NT2/D1 (cell line): ENCODE data around the gene RRAS.

Experiments
- DNase-seq: peaks from one replicate; pipeline ENCODE4 v3.0.0-alpha.2; 2011; ENCODE audit warnings: low read depth, low spot score
- H3K27me3 ChIP-seq: 2 replicates; pipeline ENCODE4 v1.6.0; 2011; ENCODE audit warnings: mild to moderate bottlenecking; ENCODE audit not compliant: insufficient read length, insufficient read depth
- H3K36me3 ChIP-seq: 2 replicates; pipeline ENCODE4 v1.6.1; 2011; ENCODE audit warnings: mild to moderate bottlenecking, low read length, mixed read lengths; ENCODE audit not compliant: insufficient read depth, insufficient read length
- H3K4me1 ChIP-seq: 2 replicates; pipeline ENCODE4 v1.5.1; 2011; ENCODE audit not compliant: insufficient read depth, insufficient read length
- H3K4me3 ChIP-seq: 2 replicates; pipeline ENCODE4 v1.5.1; 2011; ENCODE audit warnings: low read depth; ENCODE audit not compliant: insufficient read length
- H3K9ac ChIP-seq: 2 replicates; pipeline ENCODE4 v1.6.0; 2011; ENCODE audit warnings: low read depth; ENCODE audit not compliant: insufficient read length
- H3K9me3 ChIP-seq: 2 replicates; pipeline ENCODE4 v1.5.1; 2011; ENCODE audit warnings: mild to moderate bottlenecking, low read length; ENCODE audit not compliant: insufficient read depth
- SUZ12 ChIP-seq: IDR thresholded peaks from 2 replicates; pipeline ENCODE4 v1.6.1; 2011; ENCODE audit not compliant: insufficient read length, insufficient read depth; ENCODE audit errors: extremely low read depth
- YY1 ChIP-seq: IDR thresholded peaks from 2 replicates; pipeline ENCODE4 v1.6.1; 2011; ENCODE audit not compliant: insufficient read length, insufficient read depth
- ZNF274 ChIP-seq: IDR thresholded peaks from 2 replicates; pipeline ENCODE4 v1.6.1; 2011; ENCODE audit warnings: mild to moderate bottlenecking, low read depth, low read length

The RRAS gene

DNA sequence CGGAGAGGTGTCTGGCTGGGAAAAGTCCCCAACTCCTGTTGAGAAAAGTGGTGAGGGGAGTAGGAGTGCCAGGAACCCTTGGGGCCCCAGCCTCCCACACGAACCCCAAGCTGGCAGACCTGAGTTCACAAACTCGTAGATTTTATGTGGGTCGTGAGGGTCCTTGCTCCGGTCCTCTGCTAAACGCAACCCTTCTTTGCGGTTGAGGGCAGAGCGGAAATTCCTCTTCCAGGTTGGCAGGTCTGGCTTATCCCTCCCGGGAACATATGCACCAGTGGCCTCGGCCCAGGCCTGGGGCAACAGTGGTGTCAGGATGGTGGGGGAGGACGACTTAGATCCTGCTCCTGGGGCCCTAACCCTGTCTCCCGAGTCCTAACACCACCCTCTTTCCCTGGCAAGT, 23.3 kb upstream of the RRAS start:
- H3K36me3 ChIP-seq: peaks cover 59% of the 10 kb centered on the region
- peak overlapping the region; percentile 15 for H3K9ac ChIP-seq
- no peak for DNase-seq
- H3K4me1 ChIP-seq: peaks cover 9% of the 10 kb centered on the region
- no peaks in the 10 kb centered on the region for H3K27me3 ChIP-seq
- no peak for TF ChIP-seq SUZ12
- no peak for TF ChIP-seq YY1
- TF ChIP-seq ZNF274: no peak
- H3K9me3 ChIP-seq: no peaks in the 10 kb centered on the region; the same call in 1 of the 2 replicates
- no peak overlapping the region for H3K4me3 ChIP-seq

DNA sequence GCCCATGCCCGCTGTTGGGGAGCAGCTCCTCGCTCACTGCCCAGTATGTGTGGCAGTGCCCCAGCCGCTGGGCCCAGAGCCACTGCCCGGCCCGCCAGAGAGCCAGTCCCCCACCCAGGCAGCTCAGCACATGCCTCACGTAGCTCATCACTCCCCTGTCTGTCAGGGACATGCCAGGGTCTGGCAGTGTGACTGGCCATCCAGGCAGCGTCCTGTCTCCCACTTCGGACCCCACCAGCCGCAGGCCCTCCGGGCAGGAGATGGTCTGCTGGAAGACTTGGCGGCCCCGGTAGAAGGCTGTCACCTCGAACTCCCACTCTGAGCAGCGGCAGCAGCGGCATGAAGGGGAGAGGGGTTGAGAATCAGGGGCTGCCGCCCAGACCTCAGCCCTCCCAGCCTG, 22.1 kb upstream of the RRAS start:
- Histone ChIP-seq H3K36me3 (peaks cover 60% of the 10 kb centered on the region), H3K27me3 (no peaks in the 10 kb centered on the region), H3K9ac (no peak overlapping the region), H3K4me1 (peaks cover 14% of the 10 kb centered on the region), H3K9me3 (no peaks in the 10 kb centered on the region; the same call in 1 of the 2 replicates), H3K4me3 (no peak overlapping the region)
- no peak for TF ChIP-seq SUZ12
- DNase-seq: no peak

DNA sequence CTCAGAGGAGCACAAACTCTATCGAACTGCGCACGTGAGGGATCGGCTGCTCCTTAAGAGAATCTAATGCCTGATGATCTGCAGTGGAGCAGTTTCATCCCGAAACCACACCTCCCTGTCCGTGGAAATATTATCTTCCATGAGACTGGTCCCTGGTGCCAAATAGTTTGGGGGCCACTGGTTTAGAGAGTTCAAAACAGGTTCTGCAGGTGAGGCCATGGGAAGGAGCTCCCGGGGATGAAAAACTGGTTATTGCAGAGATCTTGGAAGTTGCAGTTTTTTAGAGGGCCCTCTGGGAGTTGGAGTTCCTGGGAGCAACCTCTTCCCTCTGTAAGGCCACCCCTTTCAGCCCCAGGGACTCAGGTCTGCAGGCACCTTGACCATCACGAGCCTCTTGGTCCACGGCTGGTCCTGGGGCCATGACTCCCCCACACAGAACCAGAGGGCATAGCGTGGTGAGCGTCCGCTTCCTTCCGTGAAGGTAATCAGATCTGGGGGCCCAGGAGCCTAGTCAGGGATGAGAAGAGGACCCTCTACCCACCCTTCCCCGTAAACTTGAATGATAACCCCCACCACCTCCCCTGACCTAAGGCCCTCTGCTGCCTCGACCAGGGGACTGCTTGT, 20.5 kb upstream of the RRAS start:
- H3K9me3 ChIP-seq: no peaks in the 10 kb centered on the region; the same call in 1 of the 2 replicates
- no peak overlapping the region for H3K4me3 ChIP-seq
- H3K9ac ChIP-seq: peak overlapping the region; percentile 3
- no peaks in the 10 kb centered on the region for H3K27me3 ChIP-seq
- peaks cover 75% of the 10 kb centered on the region for H3K36me3 ChIP-seq
- no peak for DNase-seq
- TF ChIP-seq SUZ12 (no peak), YY1 (no peak), ZNF274 (no peak)
- H3K4me1 ChIP-seq: peaks cover 24% of the 10 kb centered on the region

DNA sequence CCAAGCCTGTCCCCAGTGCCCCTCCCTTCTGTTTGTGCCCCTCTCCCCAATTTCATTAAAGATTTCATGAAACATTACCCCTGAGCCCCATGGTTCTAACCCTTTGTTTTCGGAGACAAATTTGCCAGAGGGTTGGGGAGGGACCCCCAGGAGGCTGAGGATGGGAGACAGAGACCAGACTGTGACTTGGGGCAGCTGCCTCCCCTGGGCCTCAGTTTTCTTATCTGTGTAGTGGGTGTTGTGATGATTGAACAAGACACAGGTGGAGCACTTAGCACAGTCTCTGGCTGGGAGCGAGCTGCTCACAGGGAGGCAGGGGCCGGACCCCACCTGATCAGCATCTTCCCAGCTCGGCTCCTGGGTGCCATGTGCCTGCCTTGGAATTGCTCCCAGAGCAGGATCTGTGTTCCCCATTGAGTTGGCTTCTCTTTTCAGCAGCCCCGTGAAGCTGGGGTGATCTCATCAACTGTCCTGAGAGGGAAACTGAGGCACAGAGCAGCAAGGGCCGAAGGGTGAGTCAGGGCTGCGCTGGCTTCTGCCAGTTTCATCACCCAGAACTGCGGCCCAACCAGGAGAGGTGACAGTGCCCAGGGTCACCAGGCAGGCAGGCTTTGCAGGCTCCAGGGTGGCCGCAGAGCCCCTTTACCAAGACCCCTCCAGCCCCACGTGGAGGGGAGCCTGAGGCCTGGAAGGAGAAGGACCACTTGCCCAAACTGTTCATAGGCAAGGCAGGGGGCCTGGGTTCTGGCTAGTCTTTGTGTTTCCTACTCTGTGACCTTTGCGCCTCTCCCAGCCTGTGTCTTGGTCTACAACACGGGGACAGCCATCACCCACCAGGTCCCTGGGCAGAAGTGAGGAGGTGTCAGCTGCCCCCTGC, 18.9 kb upstream of the RRAS start:
- no peak overlapping the region for H3K9ac ChIP-seq
- TF ChIP-seq SUZ12: no peak
- TF ChIP-seq ZNF274: no peak
- TF ChIP-seq YY1: no peak

DNA sequence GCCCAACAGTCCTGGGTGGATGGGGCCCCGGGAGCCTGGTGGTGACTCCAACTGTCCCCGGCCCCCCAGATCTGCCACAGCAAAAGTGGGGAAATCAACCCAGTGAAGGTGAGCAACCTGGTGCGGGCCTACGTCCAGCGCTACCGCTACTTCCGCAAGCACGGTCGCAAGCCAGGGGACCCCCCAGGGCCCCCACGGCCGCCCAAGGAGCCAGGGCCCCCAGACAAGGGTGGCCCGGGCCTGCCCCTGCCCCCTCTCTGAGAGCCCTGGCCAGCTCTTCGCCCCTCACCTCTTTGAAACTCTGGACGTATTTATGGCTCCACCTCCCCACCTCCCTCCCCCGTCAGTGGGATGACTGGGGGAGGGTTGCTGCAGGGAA, 18.2 kb upstream of the RRAS start:
- Histone ChIP-seq H3K9me3 (no peaks in the 10 kb centered on the region; the same call in 1 of the 2 replicates), H3K36me3 (peaks cover 93% of the 10 kb centered on the region)

More for the DNA sequence above, 18.9 kb upstream of the RRAS start:
- Histone ChIP-seq H3K9me3 (no peaks in the 10 kb centered on the region; the same call in 1 of the 2 replicates), H3K27me3 (no peaks in the 10 kb centered on the region), H3K4me3 (no peak overlapping the region), H3K4me1 (peaks cover 24% of the 10 kb centered on the region), H3K36me3 (peaks cover 90% of the 10 kb centered on the region)
- no peak for DNase-seq

DNA sequence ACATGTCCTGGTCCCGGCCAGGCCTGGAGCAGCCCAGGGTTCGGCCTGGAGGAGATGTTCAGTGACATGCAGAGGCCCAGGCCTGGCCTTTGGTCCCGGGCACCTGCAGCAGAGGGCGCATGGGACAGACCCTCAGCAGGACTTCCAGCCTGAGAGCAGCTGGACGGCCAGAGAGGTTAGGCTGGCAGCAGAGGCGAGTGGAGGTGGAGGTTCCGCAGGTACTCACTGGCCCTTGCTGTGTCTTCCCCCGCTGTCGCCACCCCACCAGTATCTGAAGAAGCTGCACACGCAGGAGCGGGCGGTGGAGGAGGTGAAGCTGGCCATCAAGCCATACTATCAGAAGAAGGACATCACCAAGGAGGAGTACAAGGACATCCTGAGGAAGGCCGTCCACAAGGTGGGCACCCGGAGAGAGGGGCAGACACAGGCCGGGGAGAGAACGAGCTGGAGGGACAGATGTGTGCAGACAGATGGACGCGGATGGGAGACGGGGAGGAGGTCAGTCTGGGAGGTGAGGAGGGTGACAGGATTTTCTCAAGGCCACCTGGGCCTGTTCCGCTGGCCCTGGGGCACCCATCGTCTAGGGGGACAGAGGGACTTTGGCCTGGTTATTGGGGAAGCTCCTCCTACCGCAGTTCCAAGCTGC, 17.7 kb upstream of the RRAS start:
- peaks cover 92% of the 10 kb centered on the region for H3K36me3 ChIP-seq
- no peak overlapping the region for H3K4me3 ChIP-seq
- no peaks in the 10 kb centered on the region for H3K27me3 ChIP-seq
- peak overlapping the region; percentile 42 for H3K9ac ChIP-seq
- no peak for TF ChIP-seq SUZ12
- TF ChIP-seq YY1: no peak
- no peak for TF ChIP-seq ZNF274
- H3K9me3 ChIP-seq: no peaks in the 10 kb centered on the region; the same call in 1 of the 2 replicates
- H3K4me1 ChIP-seq: peaks cover 22% of the 10 kb centered on the region
- DNase-seq: no peak

More for the DNA sequence above, 18.2 kb upstream of the RRAS start:
- TF ChIP-seq YY1: no peak
- TF ChIP-seq ZNF274: no peak
- TF ChIP-seq SUZ12: no peak
- peaks cover 24% of the 10 kb centered on the region for H3K4me1 ChIP-seq
- H3K4me3 ChIP-seq: no peak overlapping the region
- H3K27me3 ChIP-seq: no peaks in the 10 kb centered on the region
- peak overlapping the region; percentile 42 for H3K9ac ChIP-seq
- DNase-seq: no peak
